AG09309 (cell line): ENCODE results near the gene IFNA4.
A peak's percentile ranks its signal among the peaks of the same experiment; 100 is the strongest.

Experiments used
- DNase-seq: peaks from one replicate; pipeline ENCODE4 v3.0.0-alpha.2; 2010; ENCODE audit warnings: low read depth
- H3K4me3 ChIP-seq: 2 replicates; pipeline ENCODE4 v1.5.1; 2011; ENCODE audit warnings: mild to moderate bottlenecking, low read depth, low read length, moderate library complexity; ENCODE audit not compliant: control insufficient read depth
- TF ChIP-seq, protein P1 (sequence below): IDR thresholded peaks from 2 replicates; pipeline ENCODE4 v1.5.1; 2011; ENCODE audit warnings: mild to moderate bottlenecking, low read depth, low read length, inconsistent platforms; ENCODE audit not compliant: insufficient read depth, control insufficient read depth; ENCODE audit errors: missing control alignments

The IFNA4 gene

DNA sequence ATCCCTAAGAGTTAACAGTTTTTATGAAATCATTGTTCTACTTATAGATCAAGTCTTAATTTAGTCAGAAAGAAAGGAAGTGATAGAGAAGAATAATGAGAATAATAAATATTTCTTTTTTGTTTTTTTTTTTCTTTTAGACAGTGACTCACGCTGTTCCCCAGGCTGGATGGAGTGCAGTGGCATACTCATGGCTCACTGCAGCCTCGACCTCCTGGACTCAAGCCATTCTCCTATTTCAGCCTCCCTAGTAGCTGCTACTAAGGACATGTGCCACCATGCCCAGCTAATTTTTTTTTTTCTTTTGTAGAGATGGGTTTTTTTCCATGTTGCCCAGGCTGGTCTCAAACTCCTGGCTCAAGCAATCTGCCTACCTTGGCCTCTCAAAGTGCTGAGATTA lies 31.9 kb downstream of the IFNA4 start:
- TF ChIP-seq, protein P1, sequence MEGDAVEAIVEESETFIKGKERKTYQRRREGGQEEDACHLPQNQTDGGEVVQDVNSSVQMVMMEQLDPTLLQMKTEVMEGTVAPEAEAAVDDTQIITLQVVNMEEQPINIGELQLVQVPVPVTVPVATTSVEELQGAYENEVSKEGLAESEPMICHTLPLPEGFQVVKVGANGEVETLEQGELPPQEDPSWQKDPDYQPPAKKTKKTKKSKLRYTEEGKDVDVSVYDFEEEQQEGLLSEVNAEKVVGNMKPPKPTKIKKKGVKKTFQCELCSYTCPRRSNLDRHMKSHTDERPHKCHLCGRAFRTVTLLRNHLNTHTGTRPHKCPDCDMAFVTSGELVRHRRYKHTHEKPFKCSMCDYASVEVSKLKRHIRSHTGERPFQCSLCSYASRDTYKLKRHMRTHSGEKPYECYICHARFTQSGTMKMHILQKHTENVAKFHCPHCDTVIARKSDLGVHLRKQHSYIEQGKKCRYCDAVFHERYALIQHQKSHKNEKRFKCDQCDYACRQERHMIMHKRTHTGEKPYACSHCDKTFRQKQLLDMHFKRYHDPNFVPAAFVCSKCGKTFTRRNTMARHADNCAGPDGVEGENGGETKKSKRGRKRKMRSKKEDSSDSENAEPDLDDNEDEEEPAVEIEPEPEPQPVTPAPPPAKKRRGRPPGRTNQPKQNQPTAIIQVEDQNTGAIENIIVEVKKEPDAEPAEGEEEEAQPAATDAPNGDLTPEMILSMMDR, result no peak
- H3K4me3 ChIP-seq, result no peak overlapping the region
- DNase-seq, result no peak

DNA sequence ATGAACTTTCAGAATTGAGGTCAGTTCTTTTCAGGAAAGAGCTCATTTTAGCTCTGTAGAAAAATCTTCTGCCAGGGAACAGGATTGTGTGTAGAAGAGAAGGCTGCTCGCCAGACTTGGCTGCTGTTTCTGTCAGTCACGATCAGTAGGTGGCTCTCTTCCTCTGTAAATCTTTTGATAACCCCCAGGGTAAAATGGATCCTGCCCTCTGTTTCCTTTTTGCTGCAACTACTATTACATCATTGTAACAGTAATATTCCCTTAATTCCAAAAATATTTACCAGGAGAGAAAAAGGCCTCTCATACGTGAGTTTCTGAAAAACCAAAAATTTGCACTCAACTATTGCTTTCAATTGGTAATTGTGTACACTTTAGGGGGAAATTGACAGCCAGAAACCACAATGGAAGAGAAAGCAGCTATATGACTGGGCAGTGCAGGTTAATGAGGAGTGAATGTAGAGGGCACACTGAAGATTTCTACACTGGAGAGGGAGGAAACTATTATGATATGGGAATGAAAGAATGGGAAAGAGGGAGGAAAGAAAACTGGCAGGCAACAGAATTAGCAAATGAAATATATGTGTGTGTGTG lies 33.3 kb downstream of the IFNA4 start:
- no peak for DNase-seq
- no peak overlapping the region for H3K4me3 ChIP-seq
- TF ChIP-seq, protein P1, result no peak

DNA sequence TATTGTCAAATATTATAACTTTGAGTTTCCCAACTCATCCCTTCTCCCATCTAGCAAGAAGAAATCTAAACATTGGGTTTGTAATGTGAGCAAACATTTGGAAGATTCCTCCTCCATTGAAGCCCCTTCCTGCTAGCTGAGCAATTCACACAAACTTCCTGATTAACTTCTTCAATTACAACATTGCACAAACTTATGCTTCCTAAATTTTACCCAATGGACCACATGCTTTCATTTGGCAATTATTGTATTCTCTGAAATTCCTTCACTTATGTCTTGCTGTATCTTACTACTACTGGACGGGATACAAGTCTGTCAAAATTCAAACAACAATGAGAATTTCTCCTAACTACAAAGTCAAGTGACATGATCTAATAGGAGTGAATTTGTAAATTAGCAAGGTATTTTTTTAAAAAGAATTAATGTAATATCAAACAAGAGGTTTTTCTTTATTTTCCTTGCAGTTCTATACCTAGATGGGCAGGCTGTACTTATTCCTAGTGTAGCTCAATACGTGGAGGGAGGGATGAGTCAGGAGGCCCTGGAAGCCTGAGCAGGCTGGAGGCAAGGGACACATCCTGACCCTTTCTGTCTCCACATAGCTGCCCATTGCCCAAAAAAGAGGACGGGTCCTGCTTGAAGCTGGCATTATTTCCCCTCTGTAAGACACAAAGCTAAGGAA lies 33.9 kb downstream of the IFNA4 start:
- TF ChIP-seq, protein P1, result no peak
- DNase-seq, result no peak
- H3K4me3 ChIP-seq, result no peak overlapping the region

DNA sequence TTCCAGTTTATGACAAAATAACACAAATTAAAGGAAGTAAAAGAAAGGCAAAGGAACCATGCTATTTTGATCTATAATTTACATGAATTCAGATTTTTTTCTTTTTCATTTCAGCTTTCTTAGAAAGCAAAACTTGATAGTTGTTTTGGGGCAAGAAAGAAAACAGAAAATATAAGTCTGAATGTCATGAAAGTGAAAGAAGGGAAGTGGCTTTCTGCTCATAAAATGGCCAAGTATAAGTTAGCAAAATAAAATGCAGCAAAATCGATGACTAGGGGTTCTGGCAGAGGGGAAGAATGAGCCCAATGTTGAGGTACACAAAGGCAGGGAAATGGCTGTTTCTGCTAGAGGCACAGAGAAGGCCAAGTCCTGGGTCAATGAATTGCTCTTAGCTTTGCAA lies 42.8 kb downstream of the IFNA4 start:
- no peak overlapping the region for H3K4me3 ChIP-seq
- no peak for DNase-seq
- TF ChIP-seq, protein P1, result no peak

DNA sequence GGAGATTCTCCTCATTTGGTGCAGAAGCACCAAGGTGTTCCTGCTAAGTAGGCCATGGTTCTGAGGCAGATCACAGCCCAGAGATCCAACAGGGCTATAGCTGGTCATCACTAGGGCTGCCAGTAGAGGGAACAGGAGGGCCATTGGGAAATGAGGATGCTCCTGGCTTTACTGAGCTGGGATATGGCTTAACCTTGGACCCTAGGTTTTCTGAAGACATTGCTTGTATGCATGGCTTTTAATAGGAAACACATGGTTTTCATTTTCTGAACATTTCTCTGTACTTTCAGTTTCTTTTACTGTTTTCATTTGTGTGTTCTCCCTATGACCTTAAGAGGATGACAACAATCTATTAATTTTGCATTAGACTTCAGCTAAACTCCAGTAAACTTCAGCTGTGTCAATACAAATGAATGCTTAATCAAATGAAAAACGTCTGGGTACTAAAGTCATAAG lies 45.9 kb downstream of the IFNA4 start, which contains the start of gene IFNW1:
Gene IFNW1 (minus strand): TSS at position 406 of the 456 bp plus-strand sequence. CDS start 262 bp downstream, at position 144.
- H3K4me3 ChIP-seq, result no peak within 1 kb of the TSS
- TF ChIP-seq, protein P1, result peak; percentile 26
- DNase-seq, result no peak

DNA sequence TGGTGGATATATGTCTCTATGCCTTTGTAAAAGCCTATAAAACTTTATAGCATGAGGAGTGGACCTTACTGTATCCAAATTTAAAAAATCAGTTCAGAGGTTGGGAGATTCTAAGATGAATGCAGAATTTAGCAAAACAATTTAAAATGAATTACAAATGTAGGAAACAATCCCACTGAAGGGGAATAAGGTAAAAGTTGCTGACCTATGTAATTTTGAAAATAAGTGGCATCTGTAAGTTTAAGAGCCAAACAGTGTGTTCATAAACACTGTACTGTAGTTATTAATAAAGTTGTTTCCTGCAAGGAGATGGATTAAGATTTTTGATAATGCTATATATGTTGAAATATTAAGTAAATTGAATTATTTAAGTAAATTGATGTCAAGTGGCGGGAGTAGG lies 50.4 kb downstream of the IFNA4 start:
- H3K4me3 ChIP-seq, result no peak overlapping the region
- DNase-seq, result no peak
- TF ChIP-seq, protein P1, result no peak
